Left lung (tissue), 10 donors: ENCODE data around the gene MRC1. TPM values are rescaled to one million over a fixed set of nuclear protein-coding genes. Genes with fewer than 3 reads are reported as not detected.
A peak's percentile ranks its signal among the peaks of the same experiment; 100 is the strongest.

Experiments used
- ATAC-seq: fragments of 200-7000 bp; cut with Tn5 transposase; one replicate; pipeline ENCODE4 v1.9.1; 2020; ENCODE audit warnings: moderate library complexity
- DNase-seq, 4 donors: peaks; one replicate each; pipeline ENCODE4 v3.0.0-alpha.2; 2013 to 2020
- H3K27ac ChIP-seq, 2 donors: fragments of 200-600 bp; sonication (generic) in 1 of 2; one replicate each; pipeline versions ENCODE4 v1.5.0 to v1.8.0; 2020 to 2021
- H3K27me3 ChIP-seq, 2 donors: fragments of 200-600 bp; sonication (generic) in 1 of 2; one replicate each; pipeline versions ENCODE4 v1.5.0 to v1.8.0; 2020 to 2021
- H3K36me3 ChIP-seq, 2 donors: fragments of 200-600 bp; sonication (generic) in 1 of 2; one replicate each; pipeline versions ENCODE4 v1.5.0 to v1.8.0; 2020 to 2021
- H3K4me1 ChIP-seq, 2 donors: fragments of 200-600 bp; one replicate each; pipeline ENCODE4 v1.8.0; 2021
- H3K4me3 ChIP-seq, 2 donors: fragments of 200-600 bp; sonication (generic) in 1 of 2; one replicate each; pipeline versions ENCODE4 v1.5.0 to v1.8.0; 2020 to 2021; ENCODE audit warnings: mild to moderate bottlenecking in 1 of 2
- H3K9me3 ChIP-seq, 2 donors: fragments of 200-600 bp; sonication (generic) in 1 of 2; one replicate each; pipeline versions ENCODE4 v1.5.0 to v1.8.0; 2020 to 2021
- intact Hi-C, 2 donors: fragments of 100-400 bp; cut with DNase I; formaldehyde crosslinking; loops; one replicate each; pipeline versions ENCODE4 v1.11.2 to v1.14.2; 2022
- polyA plus RNA-seq, 6 donors: library from polyadenylated mRNA; unstranded; fragments of 120-200 nt; gene quantifications; one replicate each; pipeline ENCODE4 v1.2.1, GENCODE V29; 2013; ENCODE audit not compliant: insufficient read length in 6 of 6
- total RNA-seq, 2 donors: library from RNA; stranded (reverse); fragmentation: NEBNext Ultra II Directional; extraction: Animal tissue kit (Norgen Biotek cat#: 25700); gene quantifications; one replicate each; pipeline ENCODE4 v1.2.1, GENCODE V29; 2021
- TF ChIP-seq, protein P1 (sequence below), 2 donors: fragments of 200-600 bp; sonication (generic) in 1 of 2; IDR thresholded peaks; one replicate each; pipeline versions ENCODE4 v1.5.0 to v1.8.0; 2021; ENCODE audit warnings: antibody characterized with exemption in 2 of 2
- donor health status: DM: no; HTN: yes; CAD: no.
- donor health status: DM: no; HTN: no; CAD: no.

MRC1 gene
- total and polyA plus RNA-seq, 8 donors, result 17.6 to 301 (median 23.7) TPM

GRCh38 chr10:17847585-17848296 is 38.6 kb downstream of the MRC1 start:
- H3K36me3 ChIP-seq, result no peaks in the 10 kb centered on the region
- H3K4me3 ChIP-seq, result no peak overlapping the region
- ATAC-seq (peak; percentile 41), DNase-seq (peak in 1 of 4 donors; percentile 41)
- no peak overlapping the region for H3K27ac ChIP-seq
- H3K4me1 ChIP-seq, result no peaks in the 10 kb centered on the region
- H3K27me3 ChIP-seq, result no peaks in the 10 kb centered on the region
- TF ChIP-seq, protein P1, sequence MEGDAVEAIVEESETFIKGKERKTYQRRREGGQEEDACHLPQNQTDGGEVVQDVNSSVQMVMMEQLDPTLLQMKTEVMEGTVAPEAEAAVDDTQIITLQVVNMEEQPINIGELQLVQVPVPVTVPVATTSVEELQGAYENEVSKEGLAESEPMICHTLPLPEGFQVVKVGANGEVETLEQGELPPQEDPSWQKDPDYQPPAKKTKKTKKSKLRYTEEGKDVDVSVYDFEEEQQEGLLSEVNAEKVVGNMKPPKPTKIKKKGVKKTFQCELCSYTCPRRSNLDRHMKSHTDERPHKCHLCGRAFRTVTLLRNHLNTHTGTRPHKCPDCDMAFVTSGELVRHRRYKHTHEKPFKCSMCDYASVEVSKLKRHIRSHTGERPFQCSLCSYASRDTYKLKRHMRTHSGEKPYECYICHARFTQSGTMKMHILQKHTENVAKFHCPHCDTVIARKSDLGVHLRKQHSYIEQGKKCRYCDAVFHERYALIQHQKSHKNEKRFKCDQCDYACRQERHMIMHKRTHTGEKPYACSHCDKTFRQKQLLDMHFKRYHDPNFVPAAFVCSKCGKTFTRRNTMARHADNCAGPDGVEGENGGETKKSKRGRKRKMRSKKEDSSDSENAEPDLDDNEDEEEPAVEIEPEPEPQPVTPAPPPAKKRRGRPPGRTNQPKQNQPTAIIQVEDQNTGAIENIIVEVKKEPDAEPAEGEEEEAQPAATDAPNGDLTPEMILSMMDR (IDR thresholded peaks at IDR 0.05), result peak in 1 of 2 donors; percentile 36
- H3K9me3 ChIP-seq, result no peaks in the 10 kb centered on the region
- intact Hi-C loops, result loop anchor here in 1 of 2 donors (10.0 kb wide), 1 partner anchor 367 kb away; no protein-coding TSS in a partner anchor

- no peaks in the 10 kb centered on the region for H3K9me3 ChIP-seq
- H3K4me3 ChIP-seq, result no peak overlapping the region
- H3K4me1 ChIP-seq, result no peaks in the 10 kb centered on the region
- intact Hi-C loops, result loop anchor here in 1 of 2 donors (10.0 kb wide), 1 partner anchor 366 kb away; no protein-coding TSS in a partner anchor
- H3K36me3 ChIP-seq, result no peaks in the 10 kb centered on the region
- TF ChIP-seq, protein P1 (IDR thresholded peaks at IDR 0.05), result no peak
- DNase-seq (no peak), ATAC-seq (no peak)
- H3K27ac ChIP-seq, result no peak overlapping the region
- no peaks in the 10 kb centered on the region for H3K27me3 ChIP-seq
These were observed 39.5 kb downstream of the MRC1 start for GRCh38 chr10:17848646-17849045.

DNA sequence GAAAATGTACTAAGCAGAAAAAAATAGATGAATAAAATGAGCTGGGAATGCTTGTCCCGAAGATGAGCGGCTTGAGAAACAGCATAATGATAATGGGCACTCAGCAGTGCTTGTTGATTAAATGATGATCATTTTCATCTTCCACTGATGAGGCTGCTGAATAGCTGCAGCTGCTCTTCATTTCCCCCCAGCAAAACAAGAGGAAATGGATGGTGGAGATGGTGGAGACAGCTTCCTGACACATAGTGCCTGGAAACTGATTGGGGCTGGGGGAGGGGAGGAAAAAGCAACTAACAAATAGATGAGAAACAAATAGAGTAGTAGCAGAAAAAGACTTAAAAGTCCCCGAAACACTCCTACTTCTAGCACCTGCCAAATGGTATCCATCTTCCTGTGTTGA is 41.4 kb downstream of the MRC1 start:
- Histone ChIP-seq H3K27ac (no peak overlapping the region), H3K4me1 (no peaks in the 10 kb centered on the region), H3K4me3 (no peak overlapping the region), H3K27me3 (no peaks in the 10 kb centered on the region), H3K9me3 (no peaks in the 10 kb centered on the region), H3K36me3 (no peaks in the 10 kb centered on the region)
- TF ChIP-seq, protein P1 (IDR thresholded peaks at IDR 0.05), result no peak
- intact Hi-C loops, result no loop called here
- ATAC-seq (no peak), DNase-seq (peak in 1 of 4 donors; percentile 26)

DNA sequence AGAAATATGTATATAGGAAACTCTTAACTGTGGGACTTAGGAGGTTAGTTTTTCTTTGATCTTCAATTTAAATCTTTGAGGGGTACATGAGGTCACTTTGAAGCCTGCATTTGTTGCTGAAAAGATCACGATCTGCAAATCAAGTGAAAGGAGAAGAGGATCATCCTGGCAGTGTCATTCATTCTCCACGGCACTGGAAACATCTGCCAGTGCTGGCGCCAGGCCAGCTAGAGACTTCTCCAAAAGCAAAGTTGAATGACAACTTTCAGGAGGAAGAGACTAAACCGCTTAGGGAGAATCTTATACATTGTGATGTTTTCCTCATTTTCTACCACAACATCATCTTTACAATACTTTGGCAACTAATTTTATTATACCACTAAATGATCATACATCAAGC is 42.5 kb downstream of the MRC1 start:
- intact Hi-C loops, result no loop called here
- no peak overlapping the region for H3K27ac ChIP-seq
- H3K9me3 ChIP-seq, result no peaks in the 10 kb centered on the region
- H3K27me3 ChIP-seq, result no peaks in the 10 kb centered on the region
- H3K36me3 ChIP-seq, result no peaks in the 10 kb centered on the region
- ATAC-seq, result peak; percentile 47
- H3K4me3 ChIP-seq, result no peak overlapping the region
- H3K4me1 ChIP-seq, result no peaks in the 10 kb centered on the region
- peak in 3 of 4 donors; percentile 31 to 76 (median 75) for DNase-seq
- TF ChIP-seq, protein P1 (IDR thresholded peaks at IDR 0.05), result no peak

DNA sequence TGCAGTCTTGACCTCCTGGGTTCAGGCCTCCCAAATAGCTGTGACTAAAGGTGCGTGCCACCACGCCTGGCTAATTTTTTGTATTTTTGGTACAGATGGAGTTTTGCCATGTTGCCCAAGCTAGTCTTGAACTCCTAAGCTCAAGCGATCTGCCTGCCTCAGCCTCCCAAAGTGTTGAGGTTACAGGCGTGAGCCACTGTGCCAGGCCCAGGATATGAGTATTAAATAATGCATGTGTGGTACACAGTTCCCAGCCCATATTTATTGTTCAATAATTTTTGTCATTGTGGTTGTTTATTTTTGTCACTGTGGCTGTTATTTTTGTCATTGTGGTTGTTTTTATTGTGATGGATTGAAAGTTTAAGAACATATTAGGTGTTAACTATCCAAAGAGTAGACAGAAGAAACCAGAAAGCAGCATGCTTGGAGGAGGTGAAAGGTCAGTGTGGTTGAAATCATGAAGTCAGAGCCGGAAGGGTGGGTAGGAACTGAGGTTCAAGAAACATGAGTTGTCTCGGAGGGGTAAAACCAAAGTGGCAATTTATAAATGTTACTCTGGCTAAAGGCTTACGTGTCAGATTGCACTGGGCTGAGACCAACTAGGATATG is 45.0 kb downstream of the MRC1 start:
- peak; percentile 50 for ATAC-seq
- Histone ChIP-seq H3K36me3 (no peaks in the 10 kb centered on the region), H3K9me3 (no peaks in the 10 kb centered on the region), H3K4me3 (no peak overlapping the region), H3K27me3 (no peaks in the 10 kb centered on the region), H3K4me1 (no peaks in the 10 kb centered on the region), H3K27ac (no peak overlapping the region)
- intact Hi-C loops, result no loop called here
- TF ChIP-seq, protein P1 (IDR thresholded peaks at IDR 0.05), result no peak
- no peak for DNase-seq
